HTERT RPE-1 (cell line): ENCODE measurements around the gene OR10C1.
"Not testable (repeated sequence)": the region's sequence is repeated elsewhere in the genome, so short reads cannot be mapped to it uniquely, and the experiment has no call there.

Experiments
- in situ Hi-C: fragments of 300-500 bp; cut with MboI; formaldehyde crosslinking; loops from 4 replicates; pipeline ENCODE4 v1.14.3; 2020; ENCODE audit warnings: low sequenced_read_pairs

OR10C1 gene, protein sequence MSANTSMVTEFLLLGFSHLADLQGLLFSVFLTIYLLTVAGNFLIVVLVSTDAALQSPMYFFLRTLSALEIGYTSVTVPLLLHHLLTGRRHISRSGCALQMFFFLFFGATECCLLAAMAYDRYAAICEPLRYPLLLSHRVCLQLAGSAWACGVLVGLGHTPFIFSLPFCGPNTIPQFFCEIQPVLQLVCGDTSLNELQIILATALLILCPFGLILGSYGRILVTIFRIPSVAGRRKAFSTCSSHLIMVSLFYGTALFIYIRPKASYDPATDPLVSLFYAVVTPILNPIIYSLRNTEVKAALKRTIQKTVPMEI

GRCh38 chr6:29439006-29439405, at the start of gene OR10C1:
TSS of gene OR10C1 (plus strand) at chr6:29439306. CDS start at chr6:29440016, 710 bp downstream.
- in situ Hi-C loops = no loop called here

- in situ Hi-C loops = no loop called here
These were observed 43.8 kb upstream of the OR10C1 start, which contains the start of gene OR12D2 for GRCh38 chr6:29395331-29395730. TSS of gene OR12D2 (plus strand) at chr6:29395631. CDS start at chr6:29396700, 1,069 bp downstream.

- in situ Hi-C loops = no loop called here
These were observed 39.6 kb upstream of the OR10C1 start for GRCh38 chr6:29399525-29399924.

GRCh38 chr6:29403801-29404200, 35.3 kb upstream of the OR10C1 start:
- in situ Hi-C loops = no loop called here

GRCh38 chr6:29414588-29414987, 24.5 kb upstream of the OR10C1 start, which contains the start of gene OR12D1:
TSS of gene OR12D1 (plus strand) at chr6:29414928.
- in situ Hi-C loops = no loop called here

- in situ Hi-C loops = no loop called here
These were observed 19.6 kb upstream of the OR10C1 start for GRCh38 chr6:29419516-29419915.

DNA sequence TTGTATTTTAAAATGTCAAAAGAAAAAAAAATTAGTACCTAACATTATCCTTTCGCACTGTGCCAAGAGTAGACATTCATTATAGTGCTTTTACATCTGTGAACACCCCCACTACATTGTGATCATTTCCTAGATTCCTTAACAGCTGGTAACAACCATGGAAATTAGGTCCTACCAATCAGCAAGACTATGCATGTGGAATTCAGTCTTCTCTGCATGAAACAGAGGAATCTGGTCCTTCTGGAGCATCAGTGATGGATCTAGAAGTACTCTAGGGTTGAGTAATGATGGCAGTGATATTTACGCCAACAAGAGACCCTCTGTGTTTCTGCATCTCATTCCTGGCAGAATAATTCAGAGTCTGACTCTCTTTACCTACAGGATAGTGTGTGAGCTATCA, 14.9 kb upstream of the OR10C1 start:
- in situ Hi-C loops = no loop called here

- in situ Hi-C loops = no loop called here
These were observed 14.5 kb upstream of the OR10C1 start for GRCh38 chr6:29424575-29424974.

- in situ Hi-C loops = no loop called here
These were observed 14.0 kb upstream of the OR10C1 start for GRCh38 chr6:29425075-29425474.

DNA sequence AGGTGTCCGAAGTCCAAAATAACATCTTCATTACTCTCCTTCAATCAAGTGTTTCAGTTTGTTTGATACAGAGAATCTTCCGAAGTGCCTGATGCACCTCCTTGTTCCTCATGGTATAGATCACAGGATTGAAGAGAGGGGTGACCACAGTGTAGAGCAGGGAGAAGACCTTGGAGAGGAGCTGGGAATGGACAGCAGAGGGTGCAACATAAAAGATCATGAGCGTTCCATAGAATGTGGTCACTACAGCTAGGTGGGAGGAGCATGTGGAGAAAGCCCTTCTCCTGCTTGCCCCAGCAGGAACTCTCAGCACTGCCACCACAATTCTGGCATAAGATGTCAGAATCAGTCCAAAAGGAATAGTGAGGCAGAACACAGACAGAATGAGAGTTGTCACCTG, 12.5 kb upstream of the OR10C1 start:
- in situ Hi-C loops = no loop called here

GRCh38 chr6:29436730-29437129, 2.4 kb upstream of the OR10C1 start:
- in situ Hi-C loops = not testable (repeated sequence)

GRCh38 chr6:29442719-29443118, 3.6 kb downstream of the OR10C1 start:
- in situ Hi-C loops = no loop called here

DNA sequence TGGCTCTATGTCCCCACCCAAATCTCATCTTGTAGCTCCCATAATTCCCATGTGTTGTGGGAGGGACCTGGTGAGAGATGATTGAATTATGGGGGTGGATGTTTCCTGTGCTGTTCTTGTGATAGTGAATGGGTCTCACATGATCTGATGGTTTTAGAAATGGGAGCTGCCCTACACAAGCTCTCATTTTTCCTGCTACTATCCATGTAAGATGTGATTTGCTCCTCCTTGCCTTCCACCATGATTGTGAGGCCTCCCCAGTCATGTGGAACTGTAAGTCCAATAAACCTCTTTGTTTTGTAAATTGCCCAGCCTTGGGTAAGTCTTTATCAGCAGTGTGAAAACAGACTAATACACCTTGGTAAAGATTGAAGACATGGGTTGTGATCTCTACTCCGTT, 4.9 kb downstream of the OR10C1 start:
- in situ Hi-C loops = not testable (repeated sequence)

GRCh38 chr6:29447670-29448069, 8.6 kb downstream of the OR10C1 start:
- in situ Hi-C loops = no loop called here

GRCh38 chr6:29451471-29452193, 12.5 kb downstream of the OR10C1 start:
- in situ Hi-C loops = no loop called here

DNA sequence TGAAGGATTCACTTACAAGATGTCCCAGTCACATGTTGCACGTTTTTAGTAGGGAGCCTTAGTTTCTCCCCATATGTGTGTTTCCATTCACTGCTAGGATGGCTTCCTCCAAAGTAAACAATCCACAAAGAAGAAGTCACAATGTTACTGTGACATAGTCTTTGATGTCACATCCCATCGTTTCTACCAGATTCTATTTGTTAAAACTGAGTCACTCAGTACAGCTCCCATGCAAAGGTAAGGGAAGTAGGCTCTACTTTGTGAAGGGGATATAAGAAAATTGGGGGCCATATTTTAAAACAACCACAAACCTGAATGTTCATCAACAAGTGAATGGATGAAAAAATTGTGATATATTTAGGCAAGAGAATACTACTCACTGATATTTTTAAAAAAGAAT, 17.9 kb downstream of the OR10C1 start, which contains the start of the genes OR11A1 and OR2H1:
TSS of gene OR11A1 (minus strand) at position 101 of the 400 bp plus-strand sequence. CDS start 29,430 bp downstream, outside the sequence.
TSS of gene OR2H1 (plus strand) at position 185 of the 400 bp plus-strand sequence. CDS start 4,615 bp downstream, outside the sequence.
- in situ Hi-C loops = no loop called here

- in situ Hi-C loops = no loop called here
These were observed 22.1 kb downstream of the OR10C1 start for GRCh38 chr6:29461021-29461814.

DNA sequence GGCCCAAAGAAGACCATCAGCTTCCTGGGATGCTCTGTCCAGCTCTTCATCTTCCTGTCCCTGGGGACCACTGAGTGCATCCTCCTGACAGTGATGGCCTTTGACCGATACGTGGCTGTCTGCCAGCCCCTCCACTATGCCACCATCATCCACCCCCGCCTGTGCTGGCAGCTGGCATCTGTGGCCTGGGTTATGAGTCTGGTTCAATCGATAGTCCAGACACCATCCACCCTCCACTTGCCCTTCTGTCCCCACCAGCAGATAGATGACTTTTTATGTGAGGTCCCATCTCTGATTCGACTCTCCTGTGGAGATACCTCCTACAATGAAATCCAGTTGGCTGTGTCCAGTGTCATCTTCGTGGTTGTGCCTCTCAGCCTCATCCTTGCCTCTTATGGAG, 22.9 kb downstream of the OR10C1 start:
- in situ Hi-C loops = no loop called here

GRCh38 chr6:29465279-29465678, 26.2 kb downstream of the OR10C1 start:
- in situ Hi-C loops = no loop called here

DNA sequence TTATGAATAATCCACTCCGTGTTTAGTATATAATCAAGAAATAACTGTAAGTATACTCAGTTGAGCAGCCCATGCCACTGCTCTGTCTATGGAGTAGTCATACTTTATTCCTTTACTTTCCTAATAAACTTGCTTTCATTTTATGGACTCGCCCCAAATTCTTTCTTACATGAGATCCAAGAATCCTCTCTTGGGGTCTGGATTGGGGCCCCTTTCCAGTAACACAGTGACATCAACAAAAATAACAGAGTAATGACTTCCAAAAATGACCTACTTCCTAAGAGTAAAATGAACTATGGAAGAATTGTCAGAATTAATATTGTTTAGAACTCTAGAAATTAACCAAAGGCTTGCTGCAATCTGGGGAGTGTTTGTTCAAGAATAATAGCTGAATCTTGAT, 26.7 kb downstream of the OR10C1 start:
- in situ Hi-C loops = no loop called here

DNA sequence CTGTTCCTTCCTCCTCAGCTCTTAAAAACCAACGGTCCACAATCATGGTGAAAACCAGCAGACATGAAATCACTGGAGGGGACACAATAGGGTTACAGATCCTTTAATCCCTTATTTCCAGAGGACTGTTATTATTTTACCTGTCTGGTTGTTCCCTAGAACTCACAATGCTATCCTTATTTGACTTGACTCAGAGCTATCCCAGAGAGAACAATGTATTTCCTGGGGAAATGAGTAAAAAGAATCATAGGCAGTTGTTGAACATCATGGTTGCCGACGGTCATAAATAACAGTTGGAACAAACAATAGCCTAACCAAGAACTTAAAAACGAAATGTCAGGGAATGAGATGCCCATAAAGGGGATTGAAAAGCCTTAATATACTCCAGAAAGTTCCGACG, 27.1 kb downstream of the OR10C1 start:
- in situ Hi-C loops = no loop called here
